Stimulated activated CD8-positive, alpha-beta memory T cell treated with anti-CD3 and anti-CD28 coated beads, Interleukin-15, amount 100 ng/mL, for 1 hour (primary cell): Measurements from ENCODE around the gene ZNF888.
"Not testable (repeated sequence)": the region's sequence is repeated elsewhere in the genome, so short reads cannot be mapped to it uniquely, and the experiment has no call there.

Experiments
- DNase-seq: peaks from one replicate; pipeline ENCODE4 v3.0.0-alpha.2; 2020; ENCODE audit warnings: low read depth

ZNF888 gene

DNA sequence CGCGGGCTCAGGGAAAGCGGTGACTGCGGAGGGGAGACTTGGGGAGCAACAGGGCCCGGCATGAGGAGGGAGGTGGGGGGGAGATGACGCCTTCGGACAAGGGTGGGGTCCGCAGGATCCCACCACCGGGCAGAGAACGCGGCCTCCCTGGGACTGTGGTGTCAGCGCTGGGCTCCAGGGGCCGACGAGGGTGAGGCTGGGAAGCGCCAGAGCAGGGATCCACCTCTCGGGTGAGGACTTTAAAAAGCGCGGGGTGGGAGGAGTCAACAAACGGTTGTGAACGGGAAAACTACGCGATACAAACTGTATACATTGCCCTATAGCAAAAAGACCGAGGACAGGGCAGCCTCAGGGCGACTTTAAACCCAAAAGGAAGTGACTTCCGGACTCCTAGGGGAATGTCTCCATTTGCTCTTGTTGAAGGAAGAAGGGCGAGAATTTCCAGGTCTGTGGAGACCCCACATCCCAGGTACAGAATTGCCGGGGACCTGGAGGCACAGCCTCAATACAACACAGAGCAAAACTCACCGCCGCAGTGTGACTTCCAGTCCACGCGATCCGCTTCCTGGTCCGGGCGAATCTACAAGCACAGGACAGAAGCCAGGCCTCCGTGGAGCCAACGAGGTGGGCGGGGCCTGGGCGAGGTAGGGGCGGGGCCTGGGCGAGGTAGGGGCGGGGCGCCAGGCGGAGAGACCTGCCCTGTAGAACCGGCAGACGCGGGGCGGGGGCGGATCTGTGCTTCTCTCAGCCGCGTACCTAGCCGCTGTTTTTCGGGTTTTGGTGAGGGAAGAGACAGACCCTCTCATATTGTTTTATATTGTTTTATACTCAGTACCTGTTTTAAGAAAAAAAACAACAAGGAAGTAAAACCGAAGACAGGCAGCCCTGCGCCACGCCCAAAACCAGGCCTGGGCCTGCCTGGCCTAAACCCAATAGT is at the start of gene ZNF888:
TSS of gene ZNF888 (minus strand) at position 588 of the 937 bp plus-strand sequence. CDS start 5,555 bp downstream, outside the sequence.
- DNase-seq = peak; percentile 68

- no peak for DNase-seq
Observed at GRCh38 chr19:52967772-52968171, 44.5 kb upstream of the ZNF888 start.

GRCh38 chr19:52963247-52963618 is 40.0 kb upstream of the ZNF888 start:
- no peak for DNase-seq

DNA sequence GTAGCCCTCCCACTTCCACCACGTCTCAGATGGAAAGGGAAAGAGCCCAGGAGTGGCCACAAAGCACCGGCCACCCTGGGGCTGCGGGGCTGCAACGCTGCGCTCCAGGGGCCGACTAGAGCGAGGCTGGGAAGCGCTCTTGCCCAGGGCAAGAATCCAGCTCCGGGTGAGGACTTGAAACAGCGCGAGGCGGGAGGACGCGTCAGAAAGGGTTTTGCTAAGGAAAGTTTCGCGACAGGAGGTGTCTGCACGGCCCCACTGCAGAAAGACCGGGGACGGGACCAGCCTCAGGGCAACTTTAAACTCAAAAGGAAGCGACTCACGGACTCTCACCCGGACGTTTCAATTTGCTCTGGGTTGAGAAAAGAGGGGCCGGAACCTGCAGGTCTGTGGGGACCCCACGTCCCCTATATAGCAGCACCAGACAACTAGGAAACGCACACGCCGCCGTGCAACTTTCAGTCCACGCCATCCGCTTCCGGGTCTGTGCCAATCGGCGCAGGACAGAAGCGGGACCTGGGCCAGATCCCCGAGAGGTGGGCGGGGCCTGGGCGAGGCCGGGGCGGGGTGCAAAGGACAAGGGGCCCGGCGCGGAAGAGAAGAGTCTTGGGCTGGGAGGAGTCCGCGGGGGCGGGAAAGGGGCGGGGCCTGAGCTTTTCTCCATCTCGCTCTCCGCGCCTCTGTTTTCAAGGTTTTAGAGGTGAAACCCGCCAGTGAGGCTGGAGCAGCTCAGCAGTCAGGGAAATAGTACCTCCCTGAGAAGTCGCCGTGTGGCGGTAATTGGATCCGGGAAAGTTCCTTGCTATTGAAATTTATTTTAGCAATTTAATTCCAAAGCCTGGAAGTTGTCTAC is 39.4 kb upstream of the ZNF888 start, which contains the start of gene ZNF816:
TSS of gene ZNF816 (minus strand) at position 488 of the 853 bp plus-strand sequence. CDS start 6,792 bp downstream, outside the sequence.
- peak; percentile 99 for DNase-seq

- DNase-seq = no peak
Observed at GRCh38 chr19:52961981-52962380, 38.8 kb upstream of the ZNF888 start.

DNA sequence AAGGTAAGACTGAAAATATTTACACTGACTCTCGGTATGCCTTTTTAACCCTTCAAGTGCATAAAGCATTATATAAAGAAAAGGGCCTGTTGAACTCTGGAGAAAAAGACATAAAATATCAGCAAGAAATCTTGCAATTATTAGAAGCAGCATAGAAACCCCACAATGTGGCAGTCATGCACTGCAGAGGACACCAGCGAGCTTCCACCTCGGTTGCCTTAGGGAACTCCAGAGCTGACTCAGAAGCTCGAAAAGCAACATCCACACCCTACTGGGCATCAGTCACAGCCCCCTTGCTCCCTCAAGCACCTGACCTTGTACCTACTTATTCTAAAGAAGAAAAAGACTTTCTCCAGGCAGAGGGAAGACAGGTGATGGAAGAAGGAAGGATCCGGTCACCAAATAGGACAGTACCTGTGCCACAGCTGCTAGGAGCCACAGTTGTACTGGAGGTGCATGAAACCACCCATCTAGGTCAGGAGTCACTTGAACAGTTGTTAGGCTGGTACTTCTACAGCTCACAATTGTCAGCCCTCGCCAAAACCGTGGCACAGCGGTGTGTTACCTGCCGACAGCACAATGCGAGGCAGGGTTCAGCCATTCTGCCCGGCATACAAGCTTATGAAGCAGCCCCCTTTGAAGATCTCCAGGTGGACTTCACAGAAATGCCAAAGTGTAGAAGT is 36.5 kb upstream of the ZNF888 start:
- DNase-seq = no peak

- no peak for DNase-seq
Observed at GRCh38 chr19:52957591-52957990, 34.4 kb upstream of the ZNF888 start.

DNA sequence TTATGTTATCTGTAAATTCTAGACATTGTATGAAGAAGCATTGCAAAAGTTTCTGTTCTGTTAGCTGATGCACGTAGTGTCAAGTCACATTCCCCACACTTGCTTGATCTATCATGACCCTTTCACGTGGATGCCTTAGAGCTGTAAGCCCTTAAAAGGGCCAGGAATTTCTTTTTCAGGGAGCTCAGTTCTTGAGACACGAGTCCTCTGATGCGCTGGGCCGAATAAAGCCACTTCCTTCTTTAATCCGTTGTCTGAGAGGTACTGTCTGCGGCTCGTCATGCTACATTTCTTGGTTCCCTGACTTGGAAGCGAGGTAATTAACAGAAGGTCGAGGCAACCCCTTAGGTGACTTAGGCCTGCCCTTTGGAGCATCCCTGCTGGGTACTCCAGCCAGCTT is 33.7 kb upstream of the ZNF888 start:
- DNase-seq = no peak

GRCh38 chr19:52949422-52949821 is 26.2 kb upstream of the ZNF888 start:
- no peak for DNase-seq

DNA sequence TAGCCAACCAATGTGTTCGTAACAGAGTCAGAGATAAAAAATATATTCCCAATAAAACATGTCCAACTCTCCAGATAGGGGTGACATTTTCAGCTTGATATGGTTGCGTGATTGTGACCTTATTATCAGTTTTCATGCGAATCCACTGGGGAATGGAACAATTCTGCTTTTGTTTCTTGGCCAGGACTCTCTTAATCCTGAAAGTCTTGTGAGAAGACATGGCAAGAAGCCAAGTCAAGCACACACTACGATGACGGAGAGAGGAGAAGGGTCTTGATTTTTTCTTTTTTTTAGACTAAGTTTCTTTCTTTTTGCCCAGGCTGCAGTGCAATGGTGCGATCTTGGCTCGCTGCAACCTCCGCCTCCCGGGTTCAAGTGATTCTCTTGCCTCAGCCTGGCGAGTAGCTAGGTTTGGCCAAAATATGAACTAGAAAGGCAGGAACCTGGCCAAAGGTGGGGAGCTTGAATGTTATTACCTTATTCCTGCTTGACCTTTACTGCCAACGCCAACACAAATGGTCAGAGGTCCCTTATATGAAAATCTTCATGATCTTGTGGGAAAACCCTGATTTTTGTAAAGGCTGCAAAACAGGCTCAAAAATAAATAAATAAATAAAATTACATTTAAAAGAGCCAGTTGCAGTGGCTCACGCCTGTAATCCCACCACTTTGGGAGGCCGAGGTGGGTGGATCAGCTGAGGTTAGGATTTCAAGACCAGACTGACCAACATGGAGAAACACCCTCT is 25.0 kb upstream of the ZNF888 start:
- DNase-seq = no peak

DNA sequence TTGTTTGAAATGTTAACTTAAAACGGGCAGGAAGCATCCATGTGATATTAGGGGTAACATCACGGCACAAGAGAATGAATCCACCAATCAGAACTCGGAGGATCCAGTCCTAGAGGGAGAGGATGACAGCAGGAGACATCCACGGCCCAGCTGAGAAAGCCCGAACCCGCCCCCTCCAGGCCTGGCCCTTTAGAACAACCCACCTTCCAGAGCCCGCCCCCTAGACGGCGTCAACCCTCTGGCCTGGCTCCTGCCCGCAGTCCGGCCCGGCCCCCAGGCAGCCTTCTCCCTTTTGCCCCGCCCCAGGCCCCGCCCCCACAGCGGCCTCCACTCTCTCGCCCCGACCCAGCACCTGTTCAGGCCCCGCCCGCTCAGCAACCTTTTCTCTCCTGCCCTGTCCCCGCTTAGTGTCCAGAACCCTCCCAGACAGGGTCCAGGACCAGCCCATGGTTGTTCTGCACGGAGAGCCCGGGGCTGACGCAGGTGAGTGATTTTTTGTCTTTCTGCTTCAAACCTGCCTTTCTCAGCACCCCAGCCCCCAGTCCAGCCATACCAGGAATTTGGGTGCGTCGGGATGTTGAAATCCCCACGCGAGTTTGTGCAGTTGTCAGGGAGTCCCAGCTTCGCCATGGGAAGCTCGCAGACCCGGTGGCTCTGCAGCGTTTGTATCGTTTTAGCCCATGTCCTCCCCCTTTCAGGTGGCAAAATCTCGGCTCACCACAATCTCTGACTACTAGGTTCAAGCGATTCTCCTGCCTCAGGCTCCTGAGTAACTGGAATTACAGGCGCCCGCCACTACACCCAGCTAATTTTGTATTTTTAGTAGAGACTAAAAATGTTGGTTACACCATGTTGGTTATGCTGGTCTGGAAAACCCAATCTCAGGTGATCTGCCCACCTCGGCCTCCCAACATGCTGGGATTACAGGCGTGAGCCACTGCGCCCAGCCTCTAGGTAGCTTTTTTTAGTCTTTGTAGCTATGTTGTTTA is 23.4 kb upstream of the ZNF888 start:
- DNase-seq = no peak

DNA sequence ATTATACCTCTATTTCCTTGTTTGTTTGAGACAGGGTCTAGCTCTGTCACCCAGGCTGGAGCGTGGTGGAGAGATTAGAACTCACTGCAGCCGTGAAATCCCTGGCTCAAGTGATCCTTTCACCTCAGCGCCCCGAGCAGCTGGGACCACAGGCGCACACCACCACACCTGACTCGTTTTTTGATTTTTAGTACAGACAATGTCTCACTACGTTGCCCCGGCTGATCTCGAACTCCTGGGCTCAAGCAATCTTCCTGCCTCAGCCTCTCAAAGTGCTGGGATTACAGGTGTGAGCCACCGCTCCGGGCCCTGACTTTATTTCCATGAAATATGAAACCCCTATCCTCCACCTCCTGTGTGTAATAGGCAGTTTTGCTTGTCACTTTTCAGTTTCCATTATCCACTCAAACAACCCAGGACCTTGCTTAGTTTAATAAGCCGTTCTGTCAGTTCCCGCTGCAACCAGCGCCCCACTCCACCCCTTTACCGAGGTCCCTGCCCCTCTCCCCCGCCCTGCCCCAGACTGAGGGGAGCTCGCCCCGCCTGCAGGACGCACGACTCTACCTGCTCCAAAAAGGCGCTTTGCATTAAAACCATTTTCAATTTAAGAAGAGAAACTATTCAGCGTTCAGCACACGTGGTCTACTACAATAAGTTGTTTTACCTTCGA is 22.6 kb upstream of the ZNF888 start:
- DNase-seq = no peak

DNA sequence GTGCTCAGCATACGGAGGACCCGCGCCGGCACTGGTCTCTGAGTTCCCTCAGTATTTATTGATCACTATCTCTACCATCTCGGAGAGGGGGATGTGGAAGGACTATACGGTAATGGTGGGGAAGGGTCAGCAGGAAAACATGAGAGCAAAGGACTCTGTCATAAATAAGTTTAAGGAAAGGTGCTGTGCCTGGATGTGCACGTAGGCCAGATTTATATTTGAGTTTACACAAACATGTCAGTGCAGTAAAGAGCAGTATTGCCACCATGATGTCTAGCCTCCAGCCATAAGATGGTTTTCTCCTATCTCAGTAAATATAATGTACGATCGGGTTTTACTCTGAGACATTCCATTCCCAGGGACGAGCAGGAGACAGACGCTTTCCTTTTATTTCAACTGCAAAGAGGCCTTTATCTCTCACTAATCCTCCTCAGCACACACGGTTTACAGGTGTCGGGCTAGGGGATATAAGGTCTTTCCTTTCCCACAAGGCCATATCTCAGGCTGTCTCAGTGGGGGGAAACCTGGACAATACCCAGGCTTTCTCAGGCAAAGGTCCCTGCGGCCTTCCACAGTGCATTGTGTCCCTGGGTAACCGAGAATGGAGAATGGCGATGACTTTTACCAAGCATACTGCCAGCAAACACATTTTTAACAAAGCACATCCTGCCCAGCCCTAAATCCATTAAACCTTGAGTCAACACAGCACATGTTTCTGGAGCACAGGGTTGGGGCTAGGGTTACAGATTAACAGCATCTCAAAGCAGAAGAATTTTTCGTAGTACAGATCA is 21.7 kb upstream of the ZNF888 start:
- not testable (repeated sequence) for DNase-seq

DNA sequence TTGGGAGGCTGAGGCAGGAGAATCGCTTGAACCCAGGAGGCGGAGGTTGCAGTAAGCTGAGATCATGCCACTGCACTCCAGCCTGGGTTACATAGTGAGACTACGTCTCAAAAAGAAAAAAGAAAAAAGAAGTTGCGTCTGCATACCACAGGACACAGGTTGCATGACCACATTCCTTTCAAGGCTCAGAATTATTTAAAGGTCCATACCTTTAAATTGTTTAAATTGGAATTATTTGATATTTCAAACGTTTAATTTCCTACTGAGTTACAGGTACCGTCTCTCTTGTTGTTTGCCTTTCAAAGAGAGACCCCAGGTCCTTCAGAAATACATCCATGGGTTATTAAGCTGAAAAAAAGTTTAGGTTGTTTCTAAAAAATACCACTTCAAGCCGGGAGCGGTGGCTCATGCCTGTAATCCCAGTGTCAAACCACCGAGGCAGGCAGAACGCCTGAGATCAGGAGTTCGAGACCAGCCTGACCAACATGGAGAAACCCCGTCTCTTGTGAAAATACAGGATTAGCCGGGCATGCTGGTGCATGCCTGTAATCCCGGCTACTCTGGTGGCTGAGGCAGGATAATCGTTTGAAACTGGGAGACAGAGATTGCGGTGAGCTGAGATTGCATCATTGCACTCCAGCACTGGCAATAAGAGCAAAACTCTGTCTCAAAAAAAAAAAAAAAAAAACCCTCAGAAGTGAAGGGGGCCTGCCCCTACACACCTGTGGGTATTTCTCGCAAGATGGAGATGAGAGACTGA is 20.8 kb upstream of the ZNF888 start:
- no peak for DNase-seq

- DNase-seq = no peak
Observed at GRCh38 chr19:52943134-52943883, 20.1 kb upstream of the ZNF888 start.

DNA sequence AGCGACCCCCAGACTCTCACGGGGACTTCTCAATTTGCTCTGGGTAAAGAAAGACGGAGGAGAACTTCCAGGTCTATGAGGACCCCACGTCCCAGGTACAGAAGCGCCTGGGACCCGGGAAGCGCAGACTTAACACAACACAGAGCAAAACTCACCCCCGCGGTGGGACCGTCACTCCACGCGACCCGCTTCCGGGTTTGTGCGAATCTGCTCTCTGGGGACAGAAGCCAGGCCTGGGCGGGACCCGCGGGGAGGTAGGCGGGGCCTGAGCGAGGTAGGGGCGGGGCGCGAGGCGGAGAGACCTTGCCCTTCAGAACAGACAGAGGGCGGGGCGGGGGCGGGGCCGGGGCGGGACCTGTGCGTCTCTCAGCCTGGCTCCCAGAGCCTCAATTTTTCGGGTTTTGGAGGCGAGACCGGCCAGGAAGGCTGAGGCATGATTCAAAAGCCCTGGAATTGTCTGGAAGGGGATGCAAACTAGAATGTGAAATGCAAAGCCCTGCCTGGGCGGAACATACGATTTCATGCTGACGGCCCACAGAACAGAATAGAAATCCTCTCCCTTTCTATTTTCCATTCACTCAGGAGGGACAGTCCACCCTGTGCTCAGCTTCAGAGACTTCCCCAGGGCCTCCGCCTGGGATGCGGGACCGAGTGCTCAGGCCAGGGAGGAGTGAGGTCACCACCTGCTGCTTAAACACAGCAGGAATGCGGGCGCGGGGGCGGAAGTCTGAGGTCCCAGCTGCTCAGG is 19.3 kb upstream of the ZNF888 start:
- peak; percentile 91 for DNase-seq
